Measurements from ENCODE around the gene KREMEN1. TPM values are rescaled to one million over a fixed set of nuclear protein-coding genes. Genes with fewer than 3 reads are reported as not detected.
A peak's percentile ranks its signal among the peaks of the same experiment; 100 is the strongest.

KREMEN1 gene
- total and polyA plus RNA-seq, 4 donors, result 8.8 to 27.5 (median 20.1) TPM

GRCh38 chr22:29040385-29041275 lies 32.2 kb upstream of the KREMEN1 start:
- Histone ChIP-seq H3K9me3 (ENCODE audit: control insufficient read depth in 4 of 4, insufficient read depth in 3 of 4, low read length in 3 of 4) (no peaks in the 10 kb centered on the region), H3K27me3 (ENCODE audit: control insufficient read depth in 3 of 3, insufficient read depth in 3 of 3, low read length in 2 of 3) (no peaks in the 10 kb centered on the region), H3K4me3 (no peak overlapping the region), H3K4me1 (ENCODE audit: control insufficient read depth in 5 of 5, insufficient read depth in 5 of 5, low read length in 5 of 5) (peaks cover 0 to 21% (median 7%) of the 10 kb centered on the region in 5 donors), H3K27ac (ENCODE audit: low read depth in 1 of 2, low read length in 1 of 2) (peak overlapping the region in 1 of 2 donors; percentile 39), H3K9ac (ENCODE audit: insufficient read depth in 1 of 2, low read length in 2 of 2) (peak overlapping the region in 1 of 2 donors; percentile 34), H3K36me3 (ENCODE audit: control insufficient read depth in 4 of 4, insufficient read depth in 4 of 4, low read length in 4 of 4) (peaks cover 0 to 8% (median 2%) of the 10 kb centered on the region in 4 donors)
- TF ChIP-seq CTCF (IDR thresholded peaks at IDR 0.05; ENCODE audit: control extremely low read depth, extremely low read depth), result peak; percentile 96
- ATAC-seq (ENCODE audit: insufficient read depth, low FRiP score), result peak; percentile 63
- peak; percentile 83 to 94 (median 90) for DNase-seq
- 32 to 40% methylated on average over 9 of the region's 9 CpGs for WGBS, 2 donors

- WGBS, 2 donors, result 9 to 13% methylated on average over 2 of the region's 2 CpGs
- Histone ChIP-seq H3K27me3 (ENCODE audit: control insufficient read depth in 3 of 3, insufficient read depth in 3 of 3, low read length in 2 of 3) (no peaks in the 10 kb centered on the region), H3K9ac (ENCODE audit: insufficient read depth in 1 of 2, low read length in 2 of 2) (peak overlapping the region in 1 of 2 donors; percentile 34), H3K9me3 (ENCODE audit: control insufficient read depth in 4 of 4, insufficient read depth in 3 of 4, low read length in 3 of 4) (no peaks in the 10 kb centered on the region), H3K4me1 (ENCODE audit: control insufficient read depth in 5 of 5, insufficient read depth in 5 of 5, low read length in 5 of 5) (peaks cover 0 to 21% (median 7%) of the 10 kb centered on the region in 5 donors), H3K27ac (ENCODE audit: low read depth in 1 of 2, low read length in 1 of 2) (peak overlapping the region in 1 of 2 donors; percentile 39), H3K4me3 (no peak overlapping the region), H3K36me3 (ENCODE audit: control insufficient read depth in 4 of 4, insufficient read depth in 4 of 4, low read length in 4 of 4) (peaks cover 0 to 13% (median 5%) of the 10 kb centered on the region in 4 donors)
- DNase-seq (peak in 2 of 3 donors; percentile 53 to 83), ATAC-seq (ENCODE audit: insufficient read depth, low FRiP score) (no peak)
- TF ChIP-seq CTCF (IDR thresholded peaks at IDR 0.05; ENCODE audit: control extremely low read depth, extremely low read depth), result no peak
Measured at GRCh38 chr22:29041408-29041807, 31.4 kb upstream of the KREMEN1 start.

GRCh38 chr22:29043906-29044575 lies 28.8 kb upstream of the KREMEN1 start:
- TF ChIP-seq CTCF (IDR thresholded peaks at IDR 0.05; ENCODE audit: control extremely low read depth, extremely low read depth), result no peak
- Histone ChIP-seq H3K27ac (ENCODE audit: low read depth in 1 of 2, low read length in 1 of 2) (peak overlapping the region in 1 of 2 donors; percentile 26), H3K9ac (ENCODE audit: insufficient read depth in 1 of 2, low read length in 2 of 2) (no peak overlapping the region), H3K9me3 (ENCODE audit: control insufficient read depth in 4 of 4, insufficient read depth in 3 of 4, low read length in 3 of 4) (no peaks in the 10 kb centered on the region), H3K27me3 (ENCODE audit: control insufficient read depth in 3 of 3, insufficient read depth in 3 of 3, low read length in 2 of 3) (no peaks in the 10 kb centered on the region), H3K4me3 (no peak overlapping the region), H3K36me3 (ENCODE audit: control insufficient read depth in 4 of 4, insufficient read depth in 4 of 4, low read length in 4 of 4) (peaks cover 0 to 26% (median 11%) of the 10 kb centered on the region in 4 donors), H3K4me1 (ENCODE audit: control insufficient read depth in 5 of 5, insufficient read depth in 5 of 5, low read length in 5 of 5) (peaks cover 0 to 16% (median 7%) of the 10 kb centered on the region in 5 donors)
- ATAC-seq (ENCODE audit: insufficient read depth, low FRiP score) (no peak), DNase-seq (no peak)
- WGBS, 2 donors, result 80 to 87% methylated on average over 7 of the region's 7 CpGs

Measured in lung (tissue), 12 donors.